ENCODE data around the gene FBXW7.

Gene FBXW7, protein sequence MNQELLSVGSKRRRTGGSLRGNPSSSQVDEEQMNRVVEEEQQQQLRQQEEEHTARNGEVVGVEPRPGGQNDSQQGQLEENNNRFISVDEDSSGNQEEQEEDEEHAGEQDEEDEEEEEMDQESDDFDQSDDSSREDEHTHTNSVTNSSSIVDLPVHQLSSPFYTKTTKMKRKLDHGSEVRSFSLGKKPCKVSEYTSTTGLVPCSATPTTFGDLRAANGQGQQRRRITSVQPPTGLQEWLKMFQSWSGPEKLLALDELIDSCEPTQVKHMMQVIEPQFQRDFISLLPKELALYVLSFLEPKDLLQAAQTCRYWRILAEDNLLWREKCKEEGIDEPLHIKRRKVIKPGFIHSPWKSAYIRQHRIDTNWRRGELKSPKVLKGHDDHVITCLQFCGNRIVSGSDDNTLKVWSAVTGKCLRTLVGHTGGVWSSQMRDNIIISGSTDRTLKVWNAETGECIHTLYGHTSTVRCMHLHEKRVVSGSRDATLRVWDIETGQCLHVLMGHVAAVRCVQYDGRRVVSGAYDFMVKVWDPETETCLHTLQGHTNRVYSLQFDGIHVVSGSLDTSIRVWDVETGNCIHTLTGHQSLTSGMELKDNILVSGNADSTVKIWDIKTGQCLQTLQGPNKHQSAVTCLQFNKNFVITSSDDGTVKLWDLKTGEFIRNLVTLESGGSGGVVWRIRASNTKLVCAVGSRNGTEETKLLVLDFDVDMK

GRCh38 chr4:152535903-152536544 lies at the start of gene FBXW7:
Gene FBXW7, minus strand, starts transcription at chr4:152536092. Its CDS starts 124,289 bp downstream, at chr4:152411803.
- Histone ChIP-seq H3K36me3 (ENCODE audit: control insufficient read depth, insufficient read depth, low read length) (peaks cover 4% of the 10 kb centered on the region), H3K27me3 (replicated peaks; ENCODE audit: control insufficient read depth, insufficient read depth, low read length) (no peaks in the 10 kb centered on the region), H3K4me3 (replicated peaks; ENCODE audit: low read depth, low read length) (peak within 1 kb of the TSS; percentile 93)
- no peak for TF ChIP-seq CTCF (IDR thresholded peaks at IDR 0.05; ENCODE audit: insufficient read depth, low read length, poor library complexity, severe bottlenecking)
- DNase-seq (ENCODE audit: extremely low read depth, insufficient read length) = peak; percentile 100

GRCh38 chr4:152585023-152585441 lies 49.1 kb upstream of the FBXW7 start:
- H3K4me3 ChIP-seq (replicated peaks; ENCODE audit: low read depth, low read length) = peak overlapping the region; percentile 41
- no peaks in the 10 kb centered on the region for H3K27me3 ChIP-seq (replicated peaks; ENCODE audit: control insufficient read depth, insufficient read depth, low read length)
- DNase-seq (ENCODE audit: extremely low read depth, insufficient read length) = no peak
- TF ChIP-seq CTCF (IDR thresholded peaks at IDR 0.05; ENCODE audit: insufficient read depth, low read length, poor library complexity, severe bottlenecking) = no peak
- no peaks in the 10 kb centered on the region for H3K36me3 ChIP-seq (ENCODE audit: control insufficient read depth, insufficient read depth, low read length)

GRCh38 chr4:152581536-152582160 lies 45.8 kb upstream of the FBXW7 start:
- no peak overlapping the region for H3K4me3 ChIP-seq (replicated peaks; ENCODE audit: low read depth, low read length)
- H3K36me3 ChIP-seq (ENCODE audit: control insufficient read depth, insufficient read depth, low read length) = no peaks in the 10 kb centered on the region
- H3K27me3 ChIP-seq (replicated peaks; ENCODE audit: control insufficient read depth, insufficient read depth, low read length) = no peaks in the 10 kb centered on the region
- DNase-seq (ENCODE audit: extremely low read depth, insufficient read length) = no peak
- no peak for TF ChIP-seq CTCF (IDR thresholded peaks at IDR 0.05; ENCODE audit: insufficient read depth, low read length, poor library complexity, severe bottlenecking)

DNA sequence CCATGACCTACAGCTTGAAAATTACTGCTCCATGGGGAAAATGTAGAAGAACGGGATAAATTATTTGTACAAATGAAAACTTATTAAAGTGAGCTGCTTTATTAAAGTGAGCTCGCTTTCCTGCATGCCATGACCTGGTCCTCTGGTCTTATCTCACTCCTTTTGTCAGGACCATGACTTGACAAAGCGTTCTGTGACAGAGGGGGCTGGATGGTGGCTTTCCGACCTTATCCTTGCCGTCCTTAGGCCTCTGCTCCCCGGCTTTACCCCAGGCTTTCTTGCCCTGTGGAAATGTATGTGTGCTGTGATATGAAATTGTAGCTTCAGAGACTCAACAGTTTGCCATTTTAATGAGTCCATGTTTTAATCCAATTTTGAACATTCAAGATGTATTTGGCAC lies 44.0 kb upstream of the FBXW7 start:
- no peak overlapping the region for H3K4me3 ChIP-seq (replicated peaks; ENCODE audit: low read depth, low read length)
- no peak for DNase-seq (ENCODE audit: extremely low read depth, insufficient read length)
- no peaks in the 10 kb centered on the region for H3K27me3 ChIP-seq (replicated peaks; ENCODE audit: control insufficient read depth, insufficient read depth, low read length)
- no peak for TF ChIP-seq CTCF (IDR thresholded peaks at IDR 0.05; ENCODE audit: insufficient read depth, low read length, poor library complexity, severe bottlenecking)
- H3K36me3 ChIP-seq (ENCODE audit: control insufficient read depth, insufficient read depth, low read length) = no peaks in the 10 kb centered on the region

- Histone ChIP-seq H3K27me3 (replicated peaks; ENCODE audit: control insufficient read depth, insufficient read depth, low read length) (no peaks in the 10 kb centered on the region), H3K36me3 (ENCODE audit: control insufficient read depth, insufficient read depth, low read length) (no peaks in the 10 kb centered on the region), H3K4me3 (replicated peaks; ENCODE audit: low read depth, low read length) (no peak overlapping the region)
- DNase-seq (ENCODE audit: extremely low read depth, insufficient read length) = no peak
- TF ChIP-seq CTCF (IDR thresholded peaks at IDR 0.05; ENCODE audit: insufficient read depth, low read length, poor library complexity, severe bottlenecking) = no peak
Observed at GRCh38 chr4:152579107-152579764, 43.3 kb upstream of the FBXW7 start.

Measured in GM06990 (cell line).